GM12801 (cell line): ENCODE results near the gene TUT4.

ENCODE experiments used
- TF ChIP-seq, protein P1 (sequence below): IDR thresholded peaks from one replicate; pipeline ENCODE4 v1.5.1; 2011; ENCODE audit warnings: control low read depth; ENCODE audit not compliant: insufficient read length; ENCODE audit errors: extremely low read depth

The TUT4 gene

DNA sequence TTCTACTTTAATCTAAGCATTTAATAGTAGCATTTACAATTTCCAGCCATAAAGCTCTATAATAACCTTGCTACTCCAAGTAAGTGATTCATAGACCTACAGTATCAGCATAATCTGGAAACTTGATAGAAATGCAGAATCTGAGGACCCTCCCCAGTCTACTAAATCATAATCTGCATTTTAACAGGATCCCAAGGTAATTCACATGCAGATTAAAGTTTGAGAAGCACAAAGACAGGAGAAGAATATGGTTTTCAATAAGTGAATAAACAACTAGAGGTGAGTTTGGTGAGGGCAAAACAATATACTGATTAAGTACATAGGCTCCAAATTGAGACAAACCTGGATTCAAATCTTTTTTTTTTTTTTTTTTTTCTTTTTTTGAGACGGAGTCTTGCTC lies 91.1 kb downstream of the TUT4 start:
- TF ChIP-seq, protein P1, sequence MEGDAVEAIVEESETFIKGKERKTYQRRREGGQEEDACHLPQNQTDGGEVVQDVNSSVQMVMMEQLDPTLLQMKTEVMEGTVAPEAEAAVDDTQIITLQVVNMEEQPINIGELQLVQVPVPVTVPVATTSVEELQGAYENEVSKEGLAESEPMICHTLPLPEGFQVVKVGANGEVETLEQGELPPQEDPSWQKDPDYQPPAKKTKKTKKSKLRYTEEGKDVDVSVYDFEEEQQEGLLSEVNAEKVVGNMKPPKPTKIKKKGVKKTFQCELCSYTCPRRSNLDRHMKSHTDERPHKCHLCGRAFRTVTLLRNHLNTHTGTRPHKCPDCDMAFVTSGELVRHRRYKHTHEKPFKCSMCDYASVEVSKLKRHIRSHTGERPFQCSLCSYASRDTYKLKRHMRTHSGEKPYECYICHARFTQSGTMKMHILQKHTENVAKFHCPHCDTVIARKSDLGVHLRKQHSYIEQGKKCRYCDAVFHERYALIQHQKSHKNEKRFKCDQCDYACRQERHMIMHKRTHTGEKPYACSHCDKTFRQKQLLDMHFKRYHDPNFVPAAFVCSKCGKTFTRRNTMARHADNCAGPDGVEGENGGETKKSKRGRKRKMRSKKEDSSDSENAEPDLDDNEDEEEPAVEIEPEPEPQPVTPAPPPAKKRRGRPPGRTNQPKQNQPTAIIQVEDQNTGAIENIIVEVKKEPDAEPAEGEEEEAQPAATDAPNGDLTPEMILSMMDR = no peak

GRCh38 chr1:52460694-52461093 lies 92.2 kb downstream of the TUT4 start:
- TF ChIP-seq, protein P1 = no peak

- TF ChIP-seq, protein P1 = no peak
Observed at GRCh38 chr1:52455686-52456085, 97.2 kb downstream of the TUT4 start.

DNA sequence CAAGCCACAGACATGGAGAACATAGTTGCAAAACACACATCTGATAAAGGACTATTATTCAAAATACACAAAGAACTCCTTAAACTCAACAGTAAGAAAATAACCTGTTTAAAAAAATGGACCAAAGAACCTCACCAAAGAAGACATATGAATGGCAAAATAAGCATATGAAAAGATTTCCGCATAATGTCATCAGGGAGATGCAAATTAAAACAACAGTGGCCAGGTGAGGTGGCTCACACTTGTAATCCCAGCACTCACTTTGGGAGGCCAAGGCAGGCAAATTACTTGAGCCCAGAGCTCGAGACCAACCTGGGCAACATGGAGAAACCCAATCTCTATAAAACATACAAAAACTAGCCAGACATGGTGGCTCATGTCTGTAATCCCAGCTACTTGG lies 98.1 kb downstream of the TUT4 start:
- TF ChIP-seq, protein P1 = no peak

- TF ChIP-seq, protein P1 = no peak
Observed at GRCh38 chr1:52454127-52454526, 98.8 kb downstream of the TUT4 start.

DNA sequence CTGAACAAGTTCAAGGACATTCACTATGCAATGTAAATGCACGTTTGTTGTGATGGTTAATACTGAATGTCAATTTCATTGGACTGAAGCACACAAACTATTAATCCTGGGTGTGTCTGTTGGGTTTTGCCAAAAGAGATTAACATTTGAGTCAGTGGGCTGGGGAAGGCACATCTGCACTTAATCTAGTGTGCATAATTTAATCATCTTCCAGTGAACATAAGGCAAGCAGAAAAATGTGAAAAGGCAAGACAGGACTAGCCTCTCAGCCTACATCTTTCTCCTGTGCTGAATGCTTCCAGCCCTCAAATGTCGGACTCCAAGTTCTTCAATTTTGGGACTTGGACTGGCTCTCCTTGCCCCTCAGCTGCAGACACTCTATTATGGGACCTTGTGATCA lies 108.4 kb downstream of the TUT4 start:
- TF ChIP-seq, protein P1 = no peak

- TF ChIP-seq, protein P1 = no peak
Observed at GRCh38 chr1:52439976-52440375, 112.9 kb downstream of the TUT4 start.

DNA sequence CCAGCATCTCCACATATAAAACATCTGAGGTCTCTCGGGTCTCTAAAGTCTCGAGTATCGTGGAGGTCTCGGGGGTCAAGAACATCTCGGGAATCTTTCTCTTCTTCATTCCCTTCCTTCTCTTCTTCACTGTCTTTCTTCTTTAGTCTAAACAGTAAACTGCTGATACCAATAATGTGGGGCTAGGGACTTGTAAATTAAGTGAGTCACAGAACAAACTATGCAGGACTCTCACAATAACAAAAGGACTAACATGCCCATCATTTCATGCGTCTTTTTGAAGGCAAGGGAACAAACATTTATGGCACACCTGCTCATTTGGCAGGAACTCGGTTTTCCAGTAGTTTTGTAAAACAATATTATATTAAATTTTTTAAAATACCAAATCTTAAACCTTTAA lies 116.1 kb downstream of the TUT4 start:
- TF ChIP-seq, protein P1 = no peak
